Neural cell (in vitro differentiated cells): ENCODE results near the gene OTUD7B. TPM values are rescaled to one million over a fixed set of nuclear protein-coding genes. Genes with fewer than 3 reads are reported as not detected.
A peak's percentile ranks its signal among the peaks of the same experiment; 100 is the strongest.

Source experiments
- H2AFZ ChIP-seq: fragments of 200-600, 300-800 bp; sonication (generic), shearing (Covaris generic); 2 replicates; pipeline ENCODE4 v1.6.0; 2014; ENCODE audit warnings: low read depth, mild to moderate bottlenecking, antibody characterized with exemption, low read length, moderate library complexity
- H3F3A ChIP-seq: fragments of 200-600 bp; shearing (Covaris generic); 2 replicates; pipeline ENCODE4 v1.6.1; 2016; ENCODE audit warnings: mild to moderate bottlenecking, moderate library complexity, mixed read lengths, antibody characterized with exemption, low read length; ENCODE audit not compliant: insufficient read depth, poor library complexity, severe bottlenecking
- H3K27ac ChIP-seq: fragments of 200-600, 300-800 bp; sonication (generic), shearing (Covaris generic); 2 replicates; pipeline ENCODE4 v1.5.1; 2014; ENCODE audit warnings: mild to moderate bottlenecking, low read length, moderate library complexity
- H3K27me3 ChIP-seq: fragments of 300-800, 200-600 bp; sonication (generic), shearing (Covaris generic); 2 replicates; pipeline ENCODE4 v1.6.0; 2014; ENCODE audit warnings: mild to moderate bottlenecking, low read depth, low read length, moderate library complexity; ENCODE audit not compliant: insufficient read depth
- H3K36me3 ChIP-seq: fragments of 300-800, 200-600 bp; sonication (generic), shearing (Covaris generic); 2 replicates; pipeline ENCODE4 v1.5.1; 2014; ENCODE audit warnings: mild to moderate bottlenecking, antibody characterized with exemption, low read length, moderate library complexity; ENCODE audit not compliant: insufficient read depth
- H3K4me2 ChIP-seq: fragments of 300-800, 200-600 bp; sonication (generic), shearing (Covaris generic); 2 replicates; pipeline ENCODE4 v1.6.0; 2014; ENCODE audit warnings: mild to moderate bottlenecking, low read length
- H3K4me3 ChIP-seq: fragments of 300-800, 200-600 bp; sonication (generic), shearing (Covaris generic); 2 replicates; pipeline ENCODE4 v1.5.1; 2014; ENCODE audit warnings: mild to moderate bottlenecking, low read length, moderate library complexity
- H3K79me2 ChIP-seq: fragments of 200-600 bp; shearing (Covaris generic); replicated peaks from 2 replicates; pipeline ENCODE4 v1.6.0; 2014; ENCODE audit warnings: mild to moderate bottlenecking, low read length, moderate library complexity; ENCODE audit not compliant: insufficient read depth
- H3K9ac ChIP-seq: fragments of 300-800, 200-600 bp; sonication (generic), shearing (Covaris generic); 2 replicates; pipeline ENCODE4 v1.6.1; 2016; ENCODE audit warnings: mild to moderate bottlenecking, low read length, mixed read lengths
- H3K9me2 ChIP-seq: fragments of 200-600 bp; shearing (Covaris generic); 2 replicates; pipeline ENCODE4 v1.6.1; 2016; ENCODE audit warnings: mild to moderate bottlenecking, low read length, mixed read lengths; ENCODE audit not compliant: insufficient read depth
- H3K9me3 ChIP-seq: fragments of 200-600, 300-800 bp; sonication (generic), shearing (Covaris generic); 2 replicates; pipeline ENCODE4 v1.6.1; 2016; ENCODE audit warnings: mild to moderate bottlenecking, mixed run types, low read length, moderate library complexity, mixed read lengths
- H4K20me1 ChIP-seq: fragments of 200-600 bp; shearing (Covaris generic); 2 replicates; pipeline ENCODE4 v1.6.1; 2016; ENCODE audit warnings: mild to moderate bottlenecking, mixed run types; ENCODE audit not compliant: insufficient read depth
- EP300 ChIP-seq: fragments of 450-650 bp; conservative IDR thresholded peaks from 2 replicates; pipeline ENCODE4 v1.6.1; 2014; ENCODE audit warnings: antibody characterized with exemption, mild to moderate bottlenecking, moderate library complexity; ENCODE audit not compliant: poor library complexity, severe bottlenecking
- EZH2 ChIP-seq: fragments of 200-600, 300-800 bp; shearing (Covaris generic), sonication (generic); IDR thresholded peaks from 2 replicates; pipeline ENCODE4 v1.6.1; 2014; ENCODE audit warnings: antibody characterized with exemption, low read length, borderline replicate concordance, mild to moderate bottlenecking; ENCODE audit not compliant: insufficient read depth, poor library complexity, severe bottlenecking
- MXI1 ChIP-seq: fragments of 450-650 bp; conservative IDR thresholded peaks from 2 replicates; pipeline ENCODE4 v1.6.1; 2014; ENCODE audit warnings: antibody characterized with exemption, mild to moderate bottlenecking; ENCODE audit not compliant: poor library complexity, severe bottlenecking
- POLR2AphosphoS5 ChIP-seq: IDR thresholded peaks from 2 replicates; pipeline ENCODE4 v1.6.1; 2012
- RAD21 ChIP-seq: fragments of 450-650 bp; conservative IDR thresholded peaks from 2 replicates; pipeline ENCODE4 v1.6.1; 2014; ENCODE audit warnings: antibody characterized with exemption, mild to moderate bottlenecking, moderate library complexity
- REST ChIP-seq: IDR thresholded peaks from 2 replicates; pipeline ENCODE4 v1.6.1; 2012; ENCODE audit warnings: borderline replicate concordance
- SMC3 ChIP-seq: fragments of 450-650 bp; conservative IDR thresholded peaks from 2 replicates; pipeline ENCODE4 v1.6.1; 2014; ENCODE audit warnings: antibody characterized with exemption, mild to moderate bottlenecking, moderate library complexity; ENCODE audit not compliant: poor library complexity
- TAF1 ChIP-seq: IDR thresholded peaks from 2 replicates; pipeline ENCODE4 v1.6.1; 2012; ENCODE audit warnings: low read depth
- polyA plus RNA-seq: library from polyadenylated mRNA; depleted of rRNA; stranded (reverse); fragments of >200 nt; gene quantifications from 2 replicates; pipeline ENCODE4 v1.2.3, GENCODE V29; 2014
- TF ChIP-seq, protein P1 (sequence below): fragments of 450-650 bp; IDR thresholded peaks from 2 replicates; pipeline ENCODE4 v1.5.1; 2014; ENCODE audit warnings: antibody characterized with exemption, mild to moderate bottlenecking, moderate library complexity; ENCODE audit not compliant: poor library complexity, severe bottlenecking

The OTUD7B gene
- polyA plus RNA-seq, 1 donor from 2014 or later, result 2.1 TPM

GRCh38 chr1:149928401-149928724 is 82.2 kb downstream of the OTUD7B start:
- Histone ChIP-seq H3K9me2 (no peaks in the 10 kb centered on the region), H3F3A (no peaks in the 10 kb centered on the region), H3K9ac (peak overlapping the region; percentile 95), H3K27me3 (no peaks in the 10 kb centered on the region), H4K20me1 (no peaks in the 10 kb centered on the region), H3K36me3 (peaks cover 6% of the 10 kb centered on the region), H3K9me3 (no peaks in the 10 kb centered on the region), H3K79me2 (peaks cover 17% of the 10 kb centered on the region), H3K4me3 (peak overlapping the region; percentile 87), H2AFZ (peak overlapping the region; percentile 74), H3K4me2 (peak overlapping the region; percentile 89), H3K27ac (peak overlapping the region; percentile 99)
- TF ChIP-seq EZH2 (no peak), EP300 (no peak), MXI1 (no peak)
- TF ChIP-seq, protein P1, sequence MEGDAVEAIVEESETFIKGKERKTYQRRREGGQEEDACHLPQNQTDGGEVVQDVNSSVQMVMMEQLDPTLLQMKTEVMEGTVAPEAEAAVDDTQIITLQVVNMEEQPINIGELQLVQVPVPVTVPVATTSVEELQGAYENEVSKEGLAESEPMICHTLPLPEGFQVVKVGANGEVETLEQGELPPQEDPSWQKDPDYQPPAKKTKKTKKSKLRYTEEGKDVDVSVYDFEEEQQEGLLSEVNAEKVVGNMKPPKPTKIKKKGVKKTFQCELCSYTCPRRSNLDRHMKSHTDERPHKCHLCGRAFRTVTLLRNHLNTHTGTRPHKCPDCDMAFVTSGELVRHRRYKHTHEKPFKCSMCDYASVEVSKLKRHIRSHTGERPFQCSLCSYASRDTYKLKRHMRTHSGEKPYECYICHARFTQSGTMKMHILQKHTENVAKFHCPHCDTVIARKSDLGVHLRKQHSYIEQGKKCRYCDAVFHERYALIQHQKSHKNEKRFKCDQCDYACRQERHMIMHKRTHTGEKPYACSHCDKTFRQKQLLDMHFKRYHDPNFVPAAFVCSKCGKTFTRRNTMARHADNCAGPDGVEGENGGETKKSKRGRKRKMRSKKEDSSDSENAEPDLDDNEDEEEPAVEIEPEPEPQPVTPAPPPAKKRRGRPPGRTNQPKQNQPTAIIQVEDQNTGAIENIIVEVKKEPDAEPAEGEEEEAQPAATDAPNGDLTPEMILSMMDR, result no peak

DNA sequence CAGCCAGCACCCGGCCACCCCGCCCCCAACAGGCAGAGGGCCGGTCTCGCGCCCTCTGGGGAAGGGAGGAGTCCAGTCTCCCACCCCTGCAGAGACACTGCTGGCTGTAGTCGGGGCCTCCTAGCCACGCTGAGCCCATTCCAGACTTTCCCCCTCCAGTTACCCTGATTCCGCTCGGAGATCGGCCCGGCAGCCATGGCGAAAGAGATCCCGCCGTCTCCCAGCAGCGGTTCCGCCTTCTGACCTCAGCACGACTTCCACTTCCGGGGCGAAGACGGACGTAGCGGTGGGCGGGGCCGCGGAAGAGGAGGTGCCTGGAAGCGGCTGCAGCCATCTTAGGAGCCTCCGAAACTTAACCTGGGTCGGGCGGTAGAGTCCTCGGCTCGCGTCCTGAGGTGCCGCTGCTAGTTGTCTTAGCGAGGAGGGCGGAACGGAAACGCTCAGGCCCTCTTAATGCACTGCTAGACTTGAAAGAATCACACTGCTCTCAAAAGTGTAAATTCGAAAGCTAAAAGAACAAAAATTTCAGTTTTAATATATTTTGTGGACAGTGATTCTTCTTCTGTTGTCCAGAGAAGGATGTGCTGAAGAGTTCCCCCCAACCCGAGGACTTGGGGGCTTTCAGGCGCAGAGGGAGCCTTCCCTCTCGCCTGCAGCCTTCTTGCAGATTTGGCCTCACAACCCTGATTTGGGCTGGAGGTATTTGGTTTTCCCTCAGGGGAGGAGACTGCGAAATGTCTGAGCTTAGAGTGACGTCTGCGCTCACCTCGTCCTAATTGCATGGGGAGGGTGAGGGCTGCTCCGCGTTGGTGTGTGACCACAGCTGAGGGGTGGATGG is 82.7 kb downstream of the OTUD7B start, which contains the start of gene SF3B4:
TSS of gene SF3B4 (minus strand) at position 241 of the 838 bp plus-strand sequence. CDS start at position 197, 44 bp downstream.
- Histone ChIP-seq H2AFZ (peak within 1 kb of the TSS; percentile 74), H3K27me3 (no peaks in the 10 kb centered on the region), H3K9me2 (no peaks in the 10 kb centered on the region), H3F3A (no peaks in the 10 kb centered on the region), H3K79me2 (peaks cover 17% of the 10 kb centered on the region), H3K27ac (peak within 1 kb of the TSS; percentile 99), H3K9me3 (no peaks in the 10 kb centered on the region), H3K36me3 (peaks cover 6% of the 10 kb centered on the region), H3K4me3 (peak within 1 kb of the TSS; percentile 87), H4K20me1 (no peaks in the 10 kb centered on the region), H3K9ac (peak within 1 kb of the TSS; percentile 95), H3K4me2 (peak within 1 kb of the TSS; percentile 89)
- TF ChIP-seq, protein P1, result peak; percentile 22
- TF ChIP-seq TAF1, result peak; percentile 74
- TF ChIP-seq REST, result no peak
- TF ChIP-seq SMC3, result no peak
- peak; percentile 99 for TF ChIP-seq POLR2AphosphoS5
- TF ChIP-seq RAD21, result no peak
- TF ChIP-seq MXI1, result peak; percentile 80
- TF ChIP-seq EZH2, result no peak
- peak; percentile 57 for TF ChIP-seq EP300
